NCI-H2107 treated with DMSO at 0.1 percent for 48 hours (cell line): Measurements from ENCODE around the gene RPS28.
A peak's percentile ranks its signal among the peaks of the same experiment; 100 is the strongest.
"Not testable (repeated sequence)": the region's sequence is repeated elsewhere in the genome, so short reads cannot be mapped to it uniquely, and the experiment has no call there.

Source experiments
- DNase-seq: peaks from one replicate; lab custom pipeline; 2025; ENCODE audit not compliant: unreplicated experiment; lab: John Stamatoyannopoulos, UW

Gene RPS28

DNA sequence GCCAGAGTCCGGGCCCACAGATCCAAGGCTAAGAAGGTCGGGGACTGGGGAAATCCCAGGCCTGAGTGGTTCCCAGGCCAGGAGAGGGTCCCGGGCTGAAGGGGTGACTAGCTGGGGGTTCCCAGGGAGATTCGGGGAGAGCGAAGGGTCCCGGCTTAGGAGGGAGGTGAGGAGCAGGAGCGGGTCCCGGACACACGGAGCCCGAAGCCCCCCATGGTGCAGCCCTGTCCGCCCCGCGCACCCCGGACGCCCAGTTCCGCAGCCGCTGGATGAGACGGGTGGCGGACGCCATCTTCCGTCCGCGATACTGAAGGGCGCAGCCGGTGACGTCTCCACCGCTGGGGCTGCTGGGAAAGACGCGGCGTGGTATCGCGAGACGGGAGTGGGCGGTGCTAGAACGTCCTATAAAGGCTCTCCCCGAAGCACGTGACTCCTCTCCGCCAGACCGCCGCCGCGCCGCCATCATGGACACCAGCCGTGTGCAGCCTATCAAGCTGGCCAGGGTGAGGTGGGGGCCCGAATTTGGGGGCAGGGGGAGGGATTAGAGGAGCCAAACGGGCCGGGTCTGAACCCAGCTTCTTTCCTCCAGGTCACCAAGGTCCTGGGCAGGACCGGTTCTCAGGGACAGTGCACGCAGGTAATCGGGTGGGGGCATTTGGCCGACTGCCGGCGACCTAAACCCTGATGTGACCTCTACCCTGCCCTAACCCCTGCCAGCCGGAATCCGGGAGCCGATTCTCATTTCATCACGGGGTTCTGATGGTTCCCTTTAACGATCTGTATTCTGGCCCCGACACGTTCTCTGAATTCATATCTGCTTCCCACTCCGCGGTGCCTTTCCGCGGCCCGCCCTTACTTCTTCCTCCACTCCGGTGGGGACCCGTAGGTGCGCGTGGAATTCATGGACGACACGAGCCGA, at the start of gene RPS28, which contains the start of gene NDUFA7:
TSS of gene RPS28 (plus strand) at position 430 of the 919 bp plus-strand sequence. CDS start at position 465, 35 bp downstream.
TSS of gene NDUFA7 (minus strand) at position 309 of the 919 bp plus-strand sequence. CDS start at position 292, 17 bp downstream.
- DNase-seq, result peak; percentile 88

- DNase-seq, result not testable (repeated sequence)
These were observed 44.8 kb upstream of the RPS28 start for GRCh38 chr19:8276508-8276907.

- not testable (repeated sequence) for DNase-seq
These were observed 30.0 kb upstream of the RPS28 start for GRCh38 chr19:8291337-8291736.

- DNase-seq, result no peak
These were observed 19.0 kb upstream of the RPS28 start for GRCh38 chr19:8302357-8302691.

GRCh38 chr19:8302734-8303133, 18.6 kb upstream of the RPS28 start:
- no peak for DNase-seq

DNA sequence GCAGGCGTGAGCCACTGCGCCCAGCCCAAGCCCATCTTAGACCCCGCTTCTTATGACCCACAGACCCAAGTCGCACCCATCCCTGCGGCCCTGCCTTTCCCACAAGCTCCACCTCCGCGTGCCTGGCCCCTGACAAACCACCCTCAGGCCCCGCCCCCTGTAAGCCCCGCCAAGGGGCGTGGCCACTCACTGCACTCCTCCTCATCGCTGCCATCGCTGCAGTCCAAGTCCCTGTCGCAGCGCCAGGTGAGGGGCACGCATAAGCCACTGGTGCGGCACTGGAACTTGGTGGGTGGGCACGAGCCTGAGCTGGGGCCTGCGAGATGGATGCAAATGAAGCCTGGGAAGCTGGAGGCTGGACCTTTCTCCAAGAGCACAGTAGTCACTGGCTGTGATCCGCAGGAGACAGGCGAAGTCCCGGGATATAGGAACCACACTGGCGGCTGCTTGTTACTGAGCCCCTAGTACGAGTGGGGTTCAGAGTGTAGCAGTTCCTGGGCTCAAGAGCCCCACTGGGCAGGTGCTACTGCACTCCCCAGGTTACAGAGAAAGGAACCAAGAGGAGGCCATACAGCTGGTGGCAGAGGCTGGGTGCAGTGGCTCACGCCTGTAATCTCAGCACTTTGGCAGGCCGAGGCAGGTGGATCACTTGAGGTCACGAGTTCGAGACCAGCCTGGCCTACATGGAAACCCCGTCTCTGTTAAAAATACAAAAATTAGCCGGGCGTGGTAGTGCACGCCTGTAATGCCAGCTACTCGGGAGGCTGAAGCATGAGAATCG, 16.3 kb upstream of the RPS28 start:
- no peak for DNase-seq

DNA sequence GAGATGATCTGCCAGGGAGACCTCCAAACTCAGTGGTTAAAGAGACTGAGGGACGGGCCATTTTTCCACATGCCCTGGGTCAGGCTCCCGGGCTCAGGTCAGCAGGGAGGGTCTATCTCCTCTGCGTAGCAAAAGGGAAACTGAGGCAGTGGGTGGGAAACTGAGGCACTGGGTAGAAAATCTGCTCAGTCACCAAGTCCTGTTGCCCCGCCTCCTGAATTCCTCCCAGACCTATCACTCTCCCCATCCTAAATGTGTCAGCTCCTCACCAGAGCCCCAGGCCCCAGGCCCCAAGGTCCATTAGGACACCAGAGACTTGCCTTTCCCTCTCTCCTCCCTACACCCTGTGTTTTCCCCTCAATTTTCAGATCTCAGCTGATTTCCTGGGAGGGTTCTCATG, 15.5 kb upstream of the RPS28 start:
- no peak for DNase-seq

GRCh38 chr19:8306235-8307054, 14.9 kb upstream of the RPS28 start:
- DNase-seq, result no peak

- no peak for DNase-seq
These were observed 13.8 kb upstream of the RPS28 start for GRCh38 chr19:8307400-8307964.

GRCh38 chr19:8307965-8308866, 13.1 kb upstream of the RPS28 start, which contains the start of gene CD320:
Gene CD320 (minus strand): TSS chr19:8308358. CDS start chr19:8308290, 68 bp downstream.
- peak; percentile 85 for DNase-seq

DNA sequence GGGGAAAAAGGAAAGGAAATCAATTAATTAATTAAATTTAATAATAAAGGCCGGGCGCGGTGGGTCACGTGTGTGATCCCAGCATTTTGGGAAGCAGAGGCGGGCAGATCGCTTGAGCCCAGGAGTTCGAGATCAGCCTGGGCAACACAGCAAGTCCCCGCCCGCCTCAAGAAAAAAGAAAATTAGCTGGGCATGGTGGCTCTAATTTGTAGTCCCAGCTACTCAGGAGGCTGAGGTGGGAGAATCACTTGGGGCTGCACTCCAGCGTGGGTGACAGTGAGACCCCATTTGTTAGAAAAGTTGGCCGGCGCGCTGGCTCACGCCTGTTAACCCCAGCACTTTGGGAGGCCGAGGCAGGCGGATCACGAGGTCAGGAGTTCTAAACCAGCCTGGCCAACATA, 12.4 kb upstream of the RPS28 start:
- DNase-seq, result no peak

- DNase-seq, result no peak
These were observed 10.8 kb upstream of the RPS28 start for GRCh38 chr19:8310342-8311055.

DNA sequence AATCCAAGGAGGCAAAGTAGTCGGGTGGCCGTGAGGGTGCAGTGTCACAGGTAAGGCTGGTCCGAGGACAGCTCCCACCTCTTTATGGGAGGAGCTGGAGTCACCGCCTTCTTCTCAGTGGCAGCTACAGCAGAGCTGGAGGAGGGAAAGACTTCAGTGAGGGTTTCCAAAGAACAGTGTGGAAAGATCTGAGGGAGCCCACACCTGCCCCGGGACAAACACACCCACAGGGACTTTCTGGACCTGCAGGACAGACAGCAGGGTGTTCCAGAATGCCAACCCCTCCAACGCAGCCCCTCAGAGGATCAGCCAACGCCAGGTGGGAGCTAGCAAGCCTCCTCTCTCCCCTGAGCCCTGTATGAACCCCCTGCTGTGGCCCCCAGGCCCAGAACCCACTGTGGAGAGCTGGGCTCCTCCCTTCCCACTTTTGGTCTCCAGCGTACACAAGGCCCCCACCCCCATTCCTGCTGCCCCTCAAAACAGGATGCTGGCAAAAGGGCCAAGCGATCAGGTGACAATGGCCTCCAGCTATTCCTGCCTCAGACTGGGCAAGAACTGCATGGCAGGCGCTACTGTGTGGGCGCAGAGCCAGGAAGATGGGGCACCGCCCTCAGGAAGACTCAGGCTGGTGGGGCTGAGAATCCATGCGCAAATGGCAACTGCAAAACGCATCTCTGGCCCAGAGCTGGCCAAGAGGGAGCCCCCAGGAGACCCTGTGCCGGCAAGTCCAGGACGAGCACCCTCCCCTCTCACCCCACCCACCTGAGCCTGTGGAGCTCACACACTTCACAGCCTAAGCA, 9.6 kb upstream of the RPS28 start:
- DNase-seq, result no peak

DNA sequence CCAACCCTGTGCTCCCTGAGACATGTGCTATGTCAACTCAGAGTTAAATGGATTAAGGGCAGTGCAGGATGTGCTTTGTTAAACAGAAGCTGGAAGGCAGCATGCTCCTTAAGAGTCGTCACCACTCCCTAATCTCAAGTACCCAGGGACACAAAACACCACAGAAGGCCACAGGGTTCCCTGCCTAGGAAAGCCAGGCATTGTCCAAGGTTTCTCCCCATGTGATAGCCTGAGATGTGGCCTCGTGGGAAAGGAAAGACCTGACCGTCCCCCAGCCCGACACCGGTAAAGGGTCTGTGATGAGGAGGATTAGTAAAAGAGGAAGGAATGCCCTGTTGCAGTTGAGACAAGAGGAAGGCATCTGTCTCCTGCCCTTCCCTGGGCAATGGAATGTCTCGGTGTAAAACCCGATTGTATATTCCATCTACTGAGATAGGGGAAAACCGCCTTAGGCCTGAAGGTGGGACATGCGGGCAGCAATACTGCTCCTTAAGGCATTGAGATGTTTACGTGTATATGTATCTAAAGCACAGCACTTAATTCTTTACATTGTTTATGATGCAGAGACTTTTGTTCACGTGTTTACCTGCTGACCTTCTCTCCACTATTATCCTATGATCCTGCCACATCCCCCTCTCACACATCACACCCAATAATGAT, 6.2 kb upstream of the RPS28 start:
- DNase-seq, result not testable (repeated sequence)

DNA sequence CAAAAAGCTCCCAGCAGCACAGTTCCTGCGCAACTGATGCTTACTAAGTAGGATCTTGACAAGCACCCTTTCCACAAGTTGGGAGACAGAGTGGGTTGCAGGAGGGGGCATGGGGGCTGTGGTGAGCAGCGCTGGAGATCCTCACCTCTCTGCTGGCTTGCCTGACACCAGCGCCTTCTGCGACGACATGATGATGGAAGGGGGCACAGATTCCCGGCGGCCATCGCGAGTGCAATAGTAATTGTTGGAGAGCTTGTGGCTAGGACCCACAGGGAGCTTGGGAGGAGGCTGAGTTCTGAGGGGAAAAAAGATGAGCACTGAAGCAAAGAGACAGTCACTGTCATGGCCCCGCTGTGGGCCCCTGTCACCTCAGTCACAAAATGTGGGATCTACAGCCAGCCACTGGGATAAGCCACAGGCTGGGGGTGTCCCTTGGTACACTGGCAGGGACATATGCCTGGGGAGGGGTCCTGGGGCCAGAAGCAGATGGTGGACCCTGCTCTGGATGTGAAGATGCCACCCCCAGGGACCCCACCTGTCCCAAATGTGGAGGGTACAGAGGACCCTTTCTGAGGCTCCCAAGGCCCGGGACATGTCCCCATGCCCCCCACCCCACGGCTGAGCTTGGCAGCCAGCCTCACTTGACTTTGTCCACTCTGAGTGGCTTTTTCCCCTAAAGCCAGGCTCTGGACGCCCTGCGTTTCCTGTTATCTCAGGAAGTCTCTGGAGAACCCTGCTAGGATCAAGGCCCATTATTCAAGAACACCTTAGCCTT, 4.8 kb upstream of the RPS28 start:
- no peak for DNase-seq

DNA sequence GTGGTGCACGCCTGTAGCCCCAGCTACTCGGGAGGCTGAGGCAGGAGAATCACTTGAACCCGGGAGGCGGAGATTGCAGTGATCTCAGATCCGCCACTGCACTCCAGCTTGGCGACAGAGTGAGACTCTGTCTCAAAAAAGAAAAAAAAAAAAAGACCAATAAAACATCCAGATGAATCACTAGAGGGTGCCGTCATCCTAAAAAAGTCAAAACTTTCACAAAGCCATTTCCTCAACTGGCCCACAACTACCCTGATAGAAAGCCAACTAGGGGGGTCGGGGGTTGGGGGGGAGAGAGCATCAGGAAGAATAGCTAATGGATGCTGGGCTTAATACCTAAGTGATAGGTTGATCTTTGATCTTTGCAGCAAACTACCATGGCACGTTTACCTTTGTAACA, 2.5 kb upstream of the RPS28 start:
- DNase-seq, result not testable (repeated sequence)
